ENCODE results near the gene PPP1R9A.
"Not testable (repeated sequence)": the region's sequence is repeated elsewhere in the genome, so short reads cannot be mapped to it uniquely, and the experiment has no call there.

Gene PPP1R9A

DNA sequence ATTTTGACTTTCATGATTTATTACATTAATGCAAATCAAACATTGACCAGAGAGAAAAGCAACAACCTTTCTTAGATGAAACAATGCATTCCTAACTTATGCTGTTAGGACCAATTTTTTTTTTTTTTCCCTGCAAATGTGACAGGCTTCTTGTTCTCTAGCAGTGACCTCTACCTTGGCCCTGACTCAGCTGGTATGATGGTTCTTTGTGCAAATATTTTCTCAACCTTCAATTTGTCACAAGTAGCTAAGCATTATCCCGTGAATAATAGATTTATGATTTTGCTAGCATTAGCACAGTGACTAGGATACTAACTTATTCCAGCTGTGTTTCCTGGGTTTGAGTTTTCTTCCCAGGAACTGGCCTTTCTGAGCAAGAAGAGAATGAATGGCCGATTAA is 64.9 kb downstream of the PPP1R9A start:
- no peak for DNase-seq (ENCODE audit: low read depth in 4 of 4, low spot score in 1 of 4)

DNA sequence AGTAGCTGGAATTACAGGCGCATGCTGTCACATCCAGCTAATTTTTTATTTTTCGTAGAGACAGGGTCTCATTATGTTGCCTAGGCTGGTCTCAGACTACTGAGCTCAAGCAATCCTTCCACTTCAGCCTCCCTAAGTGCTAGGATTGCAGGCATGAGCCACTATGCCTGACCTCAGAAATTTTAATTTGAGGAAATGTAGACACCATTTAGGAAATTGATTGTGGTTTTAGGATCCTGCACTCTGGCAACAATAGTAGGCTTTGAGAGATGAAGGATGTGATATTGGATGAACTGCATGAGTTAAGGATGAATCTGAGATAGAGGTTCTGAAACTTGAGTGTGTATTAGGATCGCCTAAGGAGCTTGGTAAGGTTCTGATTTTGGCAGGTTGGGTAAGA is 66.5 kb downstream of the PPP1R9A start:
- DNase-seq (ENCODE audit: low read depth in 4 of 4, low spot score in 1 of 4) = no peak

DNA sequence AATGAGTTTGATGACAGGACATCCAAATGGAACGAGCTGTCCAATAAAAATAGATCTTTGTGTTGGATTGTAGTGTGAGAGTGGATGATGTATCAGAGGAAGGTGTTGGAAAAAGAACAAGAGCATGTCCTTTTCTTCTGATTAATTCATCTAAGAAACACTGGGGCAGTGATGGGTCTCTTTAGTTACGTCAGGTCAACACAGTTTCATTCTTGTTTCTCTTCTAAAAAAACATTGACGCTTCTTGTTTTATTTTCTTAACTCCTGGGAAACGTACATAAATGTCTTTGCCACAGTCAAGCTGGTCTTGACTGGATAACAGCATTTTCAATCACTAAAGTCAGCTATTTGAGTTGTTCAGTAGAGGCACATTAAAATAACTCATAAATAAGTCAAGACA is 67.0 kb downstream of the PPP1R9A start:
- DNase-seq (ENCODE audit: low read depth in 4 of 4, low spot score in 1 of 4) = no peak

DNA sequence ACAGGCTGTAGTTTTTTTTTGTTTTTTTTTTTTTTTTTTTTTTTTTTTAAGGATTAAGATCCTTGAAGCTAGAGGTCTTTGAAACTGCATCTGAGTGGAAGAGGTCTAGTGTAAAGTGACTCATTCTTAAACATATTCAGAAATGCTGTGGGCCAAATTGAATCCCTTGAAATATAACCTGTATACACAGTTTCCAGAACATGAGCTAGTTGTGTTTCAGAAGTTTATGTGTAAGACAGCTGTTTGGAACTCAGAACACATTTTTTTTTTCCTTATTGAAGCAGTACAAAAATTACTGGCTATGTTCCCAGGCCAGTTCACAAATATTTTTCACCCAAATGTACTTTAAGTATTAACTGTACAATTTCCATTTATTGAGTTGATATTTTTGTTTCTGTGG is 67.9 kb downstream of the PPP1R9A start:
- DNase-seq (ENCODE audit: low read depth in 4 of 4, low spot score in 1 of 4) = no peak

DNA sequence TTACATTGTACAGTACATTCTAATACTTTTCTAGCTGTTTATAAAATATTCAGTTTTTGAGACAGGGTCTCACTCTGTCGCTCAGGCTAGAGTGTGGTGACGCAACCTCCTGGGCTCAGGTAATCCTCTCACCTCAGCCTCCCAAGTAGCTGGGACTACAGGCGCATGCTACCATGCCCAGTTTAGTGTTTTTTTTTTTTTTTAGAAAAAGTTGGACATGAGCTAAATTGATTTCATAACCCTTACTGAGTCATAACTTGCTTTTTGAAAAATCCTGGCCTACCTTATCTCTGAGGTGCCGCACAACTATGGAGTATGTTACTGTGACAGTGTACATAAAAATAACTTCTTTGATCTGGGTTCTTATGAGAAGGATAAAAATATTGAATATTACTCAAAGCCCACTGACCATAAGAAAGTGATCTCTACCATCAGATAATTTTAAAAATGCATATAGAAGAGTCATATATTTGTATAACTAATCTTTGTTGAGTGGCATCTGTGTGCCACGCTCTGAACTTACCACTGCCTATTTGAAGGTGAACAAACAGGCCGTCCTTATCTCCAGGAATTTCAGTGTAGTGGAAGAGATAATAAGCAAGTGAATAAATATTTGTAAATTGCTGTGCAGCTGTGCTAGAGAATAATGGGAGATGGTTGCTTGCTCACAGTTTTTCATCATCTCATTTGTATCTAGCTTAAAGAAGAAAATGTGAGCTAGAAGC is 73.2 kb downstream of the PPP1R9A start:
- DNase-seq (ENCODE audit: low read depth in 4 of 4, low spot score in 1 of 4) = no peak

DNA sequence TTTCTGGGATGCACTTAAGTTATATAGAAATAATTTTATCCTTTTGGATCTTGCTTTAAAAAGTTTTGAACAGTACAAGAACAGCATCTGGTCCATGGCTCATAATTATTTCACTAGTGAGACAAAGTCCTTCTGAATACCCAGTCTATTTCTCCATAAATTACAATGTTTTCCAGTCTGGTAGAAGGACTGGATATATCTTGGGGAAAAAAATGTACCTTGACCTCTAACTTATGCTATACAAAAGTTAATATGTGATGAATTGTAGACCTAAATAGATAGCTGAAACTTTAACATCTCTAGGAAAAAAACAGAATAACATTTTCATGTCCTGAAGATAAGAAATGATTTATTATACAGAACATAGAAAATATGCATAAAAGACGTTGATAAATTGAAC is 88.5 kb downstream of the PPP1R9A start:
- DNase-seq (ENCODE audit: low read depth in 4 of 4, low spot score in 1 of 4) = no peak

DNA sequence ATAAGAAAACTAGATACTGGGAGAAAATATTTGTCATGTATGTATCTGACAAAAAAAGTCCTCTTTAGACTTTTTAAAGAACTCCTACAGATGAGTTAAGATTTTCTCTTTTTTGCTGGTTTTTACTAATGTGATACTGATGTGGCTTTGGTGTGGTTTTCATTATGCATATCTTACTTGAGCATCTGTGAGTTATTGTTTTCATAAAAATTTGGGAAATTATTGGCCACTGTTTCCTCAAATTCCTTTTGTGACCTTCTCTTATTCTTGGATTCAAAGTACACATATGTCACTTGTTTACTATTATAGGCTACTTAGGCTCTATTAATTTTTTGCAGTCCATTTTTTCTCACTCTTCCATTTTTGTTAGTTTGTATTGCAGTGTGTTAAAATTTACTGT is 89.0 kb downstream of the PPP1R9A start:
- DNase-seq (ENCODE audit: low read depth in 4 of 4, low spot score in 1 of 4) = no peak

DNA sequence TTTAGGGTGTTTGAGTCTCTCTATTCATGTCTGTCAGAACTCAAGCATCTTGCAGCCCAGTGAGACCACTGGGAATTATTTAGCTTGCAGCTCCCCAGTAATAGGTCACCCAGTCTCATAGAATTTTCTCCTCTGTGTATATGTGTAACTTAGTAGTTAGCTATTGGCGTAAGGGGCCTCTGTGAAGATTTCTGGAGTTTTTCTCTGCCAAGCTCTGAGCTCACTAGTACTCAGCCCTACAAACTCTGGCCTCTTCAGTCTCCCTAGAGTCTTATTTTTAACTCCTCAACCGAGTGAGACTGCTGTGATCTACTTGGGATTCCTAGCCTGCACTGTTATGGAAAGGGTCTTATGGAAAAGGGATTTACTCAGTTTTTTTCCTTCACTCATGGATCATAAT is 90.2 kb downstream of the PPP1R9A start:
- DNase-seq (ENCODE audit: low read depth in 4 of 4, low spot score in 1 of 4) = no peak

DNA sequence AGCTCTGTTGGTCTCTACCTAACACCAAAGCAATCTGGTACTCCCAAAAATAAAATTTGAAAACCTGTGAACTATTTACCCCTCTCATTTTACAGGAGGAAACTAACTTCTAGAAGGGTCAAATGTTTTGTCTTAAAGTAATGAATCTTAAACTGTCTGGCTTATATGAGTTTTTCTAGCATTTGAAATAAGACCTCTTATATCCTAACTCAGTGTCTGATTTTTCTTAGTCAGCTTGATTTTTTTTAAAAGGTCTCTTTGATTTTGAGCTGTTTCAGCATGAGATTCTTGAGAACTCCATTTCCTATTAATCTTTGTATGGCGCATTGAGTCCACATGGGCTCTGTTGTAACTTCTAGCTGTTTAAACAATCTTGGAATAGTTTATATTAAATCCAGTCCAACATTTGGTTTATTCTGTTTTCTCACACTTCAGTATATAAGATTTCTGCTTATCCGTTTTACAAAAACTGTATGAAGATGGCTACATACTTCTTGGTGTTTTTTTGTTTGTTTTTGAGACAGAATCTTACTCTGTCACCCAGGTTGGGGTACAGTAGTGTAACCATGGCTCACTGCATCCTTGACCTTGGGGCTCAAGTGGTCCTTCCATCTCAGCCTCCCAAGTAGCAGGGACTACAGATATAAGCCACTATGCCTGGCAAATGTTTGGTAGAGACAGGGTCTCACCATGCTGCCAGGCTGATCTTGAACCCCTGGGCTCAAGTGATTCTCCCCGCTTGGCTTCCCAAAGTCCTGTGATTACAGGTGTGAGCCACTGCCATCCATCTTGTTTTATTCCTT is 91.1 kb downstream of the PPP1R9A start:
- no peak for DNase-seq (ENCODE audit: low read depth in 4 of 4, low spot score in 1 of 4)

DNA sequence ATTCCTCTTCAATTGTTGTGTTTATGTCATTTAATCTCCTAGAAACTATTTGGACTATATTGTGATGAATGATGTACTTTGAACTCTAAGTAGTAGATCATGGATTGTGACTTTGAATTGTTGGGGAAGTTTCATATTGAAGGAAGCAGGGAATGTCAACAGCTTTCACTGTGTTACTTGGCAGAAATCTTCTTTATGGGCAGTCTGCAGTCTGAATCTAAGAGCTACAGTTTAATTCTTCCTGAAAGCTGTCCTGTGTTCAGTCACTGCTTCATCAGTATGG is 91.6 kb downstream of the PPP1R9A start:
- DNase-seq (ENCODE audit: low read depth in 4 of 4, low spot score in 1 of 4) = no peak

DNA sequence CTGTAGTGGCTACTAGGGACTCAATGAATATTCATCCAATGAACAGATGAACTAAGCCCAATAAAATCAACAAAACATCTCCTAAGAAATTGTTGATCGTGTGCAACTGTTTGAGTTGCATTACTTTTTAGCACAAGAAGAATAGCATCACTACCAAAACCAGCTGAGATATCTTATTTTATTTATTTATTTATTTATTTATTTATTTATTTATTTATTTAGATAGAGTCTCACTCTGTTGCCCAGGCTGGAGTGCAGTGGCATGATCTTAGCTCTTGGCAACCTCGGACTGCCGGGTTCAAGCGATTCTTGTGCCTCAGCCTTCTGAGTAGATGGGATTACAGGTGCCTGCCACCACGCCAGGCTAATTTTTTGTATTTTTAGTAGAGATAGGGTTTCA is 92.2 kb downstream of the PPP1R9A start:
- not testable (repeated sequence) for DNase-seq (ENCODE audit: low read depth in 4 of 4, low spot score in 1 of 4)

DNA sequence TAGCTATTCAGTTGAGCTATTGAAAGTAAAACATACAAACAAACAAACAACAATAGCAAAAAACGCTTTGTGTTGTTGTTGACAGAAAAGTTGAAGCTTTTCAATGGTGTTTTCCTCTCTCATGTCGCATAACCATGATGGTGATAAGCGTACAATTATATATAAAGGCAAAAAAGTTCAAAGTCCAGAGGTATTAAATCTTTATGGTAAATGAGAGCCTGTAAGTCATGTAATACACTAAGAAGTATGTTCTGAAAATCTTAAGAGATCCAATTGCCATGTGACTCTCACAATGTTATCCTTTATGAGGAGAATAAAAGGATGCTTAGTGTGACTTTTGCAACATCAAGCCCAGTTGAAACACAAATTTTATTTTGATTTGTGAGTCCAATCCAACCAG is 93.9 kb downstream of the PPP1R9A start:
- DNase-seq (ENCODE audit: low read depth in 4 of 4, low spot score in 1 of 4) = no peak

DNA sequence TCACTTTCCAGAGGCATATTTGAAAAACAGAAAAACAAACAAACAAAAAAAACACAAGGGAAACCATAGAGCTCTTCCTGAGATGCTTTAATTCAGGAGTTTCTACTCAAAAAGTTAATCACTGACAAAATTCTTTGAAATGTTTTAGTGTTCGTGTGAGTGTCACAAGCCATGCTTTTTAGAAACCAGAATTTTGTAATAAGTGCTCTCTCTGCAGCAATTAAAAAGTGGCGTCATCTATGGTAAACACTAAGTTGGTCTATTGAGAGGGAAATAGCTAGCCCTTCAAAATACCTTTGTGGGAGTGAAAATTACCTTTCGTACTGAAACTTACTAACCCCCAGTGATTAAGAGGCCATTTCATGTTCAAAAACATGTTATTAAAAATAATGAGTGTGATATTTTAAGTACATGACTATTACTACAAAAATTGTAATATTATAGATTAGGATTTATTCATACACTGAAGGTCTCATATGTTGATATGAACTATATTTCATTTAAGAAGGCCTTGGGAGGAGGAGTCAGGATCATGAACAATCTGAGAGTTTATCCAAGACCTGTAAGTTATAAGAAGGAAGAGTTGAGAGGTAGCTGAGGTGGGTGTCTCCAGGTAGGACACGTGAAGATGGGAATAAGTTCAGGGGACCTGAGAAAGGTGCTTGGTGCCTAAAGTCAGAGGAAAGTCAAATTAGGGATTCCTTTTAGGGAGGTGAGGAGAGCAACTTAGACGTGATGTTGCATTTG is 94.6 kb downstream of the PPP1R9A start:
- no peak for DNase-seq (ENCODE audit: low read depth in 4 of 4, low spot score in 1 of 4)

DNA sequence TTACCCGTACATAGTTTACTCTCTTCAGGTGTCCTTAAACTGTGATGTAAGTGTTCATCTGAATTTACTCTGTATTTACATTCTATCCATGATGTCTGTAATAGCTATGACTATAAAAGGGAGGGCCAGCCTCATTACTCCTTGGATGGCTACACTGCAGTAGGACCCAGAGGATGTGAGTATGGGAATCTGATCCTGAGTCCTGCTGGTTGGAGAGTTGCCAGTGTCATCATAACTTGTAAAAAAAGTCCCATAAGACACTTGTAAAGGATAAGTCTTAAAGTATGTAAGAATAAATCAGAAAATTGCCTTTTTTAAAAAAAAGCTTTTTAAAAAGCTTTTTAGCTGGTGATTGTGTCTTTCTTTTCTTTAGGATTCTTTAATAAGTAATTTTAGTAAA is 95.4 kb downstream of the PPP1R9A start:
- DNase-seq (ENCODE audit: low read depth in 4 of 4, low spot score in 1 of 4) = no peak

DNA sequence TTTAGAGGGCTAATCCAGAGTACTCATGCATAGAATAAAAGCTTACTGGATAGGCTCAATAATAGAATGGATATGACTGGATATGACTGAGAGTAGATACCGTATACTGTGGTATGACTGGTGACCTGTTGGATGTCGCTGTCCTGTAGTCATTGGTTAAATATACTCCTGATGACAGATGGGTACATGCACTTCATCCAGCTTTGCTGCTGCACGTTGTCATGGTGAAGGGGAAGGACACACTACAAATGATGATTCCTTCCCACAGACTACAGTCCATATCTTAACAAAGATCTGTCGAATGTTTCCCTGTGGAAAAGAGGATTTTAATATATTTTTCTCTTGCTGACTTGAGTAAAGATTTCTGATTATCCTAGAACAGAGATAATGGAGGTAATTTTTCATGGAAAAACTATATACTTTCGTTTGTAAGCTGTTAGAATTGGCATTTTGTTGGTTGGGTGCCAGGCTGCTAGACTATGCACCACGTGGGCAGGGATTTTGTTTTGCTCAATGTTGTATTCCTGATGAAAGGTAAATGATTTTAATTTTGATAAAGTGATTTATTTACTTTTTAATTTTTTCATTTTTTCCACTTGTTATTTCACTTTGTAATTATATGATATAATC is 97.3 kb downstream of the PPP1R9A start:
- no peak for DNase-seq (ENCODE audit: low read depth in 4 of 4, low spot score in 1 of 4)

DNA sequence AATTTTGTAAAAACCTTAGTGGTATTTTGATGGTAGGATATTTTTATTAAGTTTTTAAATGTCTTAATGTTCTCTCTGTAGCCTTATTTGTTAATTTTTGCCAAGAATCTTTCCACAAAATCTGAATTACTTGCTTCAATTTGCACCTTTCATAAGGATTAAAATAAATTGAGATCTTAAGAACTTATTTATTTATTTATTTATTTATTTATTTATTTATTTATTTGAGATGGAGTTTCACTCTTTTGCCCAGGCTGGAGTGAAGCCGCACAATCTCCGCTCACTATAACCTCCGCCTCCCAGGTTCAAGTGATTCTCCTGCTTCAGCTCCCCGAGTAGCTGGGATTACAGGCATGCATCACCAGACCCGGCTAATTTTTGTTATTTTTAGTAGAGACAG is 98.6 kb downstream of the PPP1R9A start:
- no peak for DNase-seq (ENCODE audit: low read depth in 4 of 4, low spot score in 1 of 4)

DNA sequence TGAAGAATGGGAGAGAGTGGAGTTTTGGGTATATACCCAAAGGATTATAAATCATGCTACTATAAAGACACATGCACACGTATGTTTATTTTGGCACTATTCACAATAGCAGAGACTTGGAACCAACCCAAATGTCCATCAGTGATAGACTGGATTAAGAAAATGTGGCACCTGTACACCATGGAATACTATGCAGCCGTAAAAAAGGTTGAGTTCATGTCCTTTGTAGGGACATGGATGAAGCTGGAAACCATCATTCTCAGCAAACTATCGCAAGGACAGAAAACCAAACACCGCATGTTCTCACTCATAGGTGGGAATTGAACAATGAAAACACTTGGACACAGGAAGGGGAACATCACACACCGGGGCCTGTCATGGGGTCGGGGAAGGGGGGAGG is 101.4 kb downstream of the PPP1R9A start:
- DNase-seq (ENCODE audit: low read depth in 4 of 4, low spot score in 1 of 4) = not testable (repeated sequence)

DNA sequence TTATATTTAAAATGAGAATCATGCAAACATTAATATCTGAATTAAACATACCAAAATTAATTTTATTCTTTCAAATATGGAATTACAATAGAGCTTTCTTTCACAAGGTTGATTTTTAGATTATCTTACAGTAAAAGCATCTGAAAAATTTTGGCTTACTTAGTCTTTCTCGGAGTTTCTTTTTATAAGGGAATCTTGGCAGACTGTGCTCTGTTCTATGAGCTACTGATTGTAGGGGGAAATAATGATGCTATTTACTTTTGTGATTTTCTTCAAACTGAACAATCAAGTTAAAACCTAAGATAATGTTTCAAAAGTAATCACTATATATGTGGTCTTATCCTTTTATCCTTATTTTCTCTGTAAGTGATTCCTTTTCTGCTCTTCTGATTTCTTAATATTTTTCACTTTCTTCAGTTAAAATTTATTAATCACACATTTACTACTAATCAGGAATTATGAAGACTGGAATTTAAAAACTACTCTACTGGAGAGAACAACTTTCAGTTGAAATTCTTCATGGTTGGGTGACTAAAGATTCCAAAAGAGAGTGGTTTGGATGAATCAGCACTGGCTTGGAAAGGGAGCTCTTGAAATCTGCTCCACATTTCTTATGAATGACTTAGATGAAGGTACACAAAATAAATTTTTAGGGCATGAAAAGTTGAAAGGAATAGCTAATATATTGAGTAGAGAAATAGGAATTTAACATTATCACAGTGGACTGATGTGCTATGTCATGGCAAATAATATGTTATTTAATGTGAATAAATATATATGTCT is 103.9 kb downstream of the PPP1R9A start:
- DNase-seq (ENCODE audit: low read depth in 4 of 4, low spot score in 1 of 4) = no peak

DNA sequence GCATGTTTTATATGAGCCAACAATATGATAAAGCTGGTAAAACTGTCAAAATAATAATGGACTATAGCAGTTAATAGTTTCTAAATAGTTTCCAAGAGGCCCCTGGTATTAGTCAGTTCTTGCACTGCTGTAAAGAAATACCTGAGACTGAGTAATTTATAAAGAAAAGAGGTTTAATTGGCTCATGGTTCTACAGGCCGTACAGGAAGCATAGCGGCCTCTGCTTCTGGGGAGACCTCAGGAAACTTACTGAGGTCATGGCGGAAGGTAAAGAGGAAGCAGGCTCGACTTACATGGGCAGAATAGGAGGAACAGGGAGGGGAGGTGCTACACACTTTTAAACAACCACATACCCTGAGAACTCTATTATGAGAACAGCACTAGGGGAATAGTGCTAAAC is 104.6 kb downstream of the PPP1R9A start:
- DNase-seq (ENCODE audit: low read depth in 4 of 4, low spot score in 1 of 4) = no peak

DNA sequence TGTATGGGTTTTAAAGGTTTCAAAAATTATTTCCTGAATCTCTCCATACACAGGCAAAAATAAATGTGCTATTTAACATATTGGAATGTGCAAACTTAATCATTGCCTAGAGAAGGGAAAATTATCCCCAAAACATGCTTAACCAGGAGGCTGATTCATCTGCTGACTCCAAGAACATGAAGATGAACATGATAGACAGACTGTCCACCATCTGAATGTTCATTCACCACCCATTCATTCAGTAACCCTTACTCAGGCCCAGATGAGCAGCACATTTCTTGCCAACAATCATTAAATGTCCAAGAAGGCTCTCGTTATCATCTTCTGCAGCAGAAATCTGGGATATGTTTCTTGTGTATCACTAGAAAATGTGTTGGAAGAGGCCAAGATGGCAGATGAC is 110.6 kb downstream of the PPP1R9A start:
- no peak for DNase-seq (ENCODE audit: low read depth in 4 of 4, low spot score in 1 of 4)

DNA sequence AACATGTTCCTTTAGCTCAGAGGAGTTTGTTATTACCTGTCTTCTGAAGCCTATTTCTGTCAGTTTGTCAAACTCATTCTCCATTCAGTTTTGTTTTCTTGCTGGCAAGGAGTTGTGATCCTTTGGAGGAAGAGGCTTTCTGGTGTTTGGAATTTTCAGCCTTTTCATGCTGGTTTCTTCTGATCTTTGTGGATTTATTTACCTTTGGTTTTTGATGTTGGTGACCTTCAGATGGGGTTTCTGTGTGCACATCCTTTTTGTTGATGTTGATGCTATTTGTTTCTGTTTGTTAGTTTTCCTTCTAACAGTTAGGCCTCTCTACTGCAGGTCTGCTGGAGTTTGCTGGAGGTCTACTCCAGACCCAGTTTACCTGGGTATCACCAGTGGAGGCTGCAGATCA is 118.6 kb downstream of the PPP1R9A start:
- no peak for DNase-seq (ENCODE audit: low read depth in 4 of 4, low spot score in 1 of 4)

All from stimulated activated CD4-positive, alpha-beta T cell treated with anti-CD3 and anti-CD28 coated beads, Interleukin-1b, Interleukin-23, amount 100 ng/mL, for 24 hours (primary cell).